ENCODE data around the gene IL1B.

DNA sequence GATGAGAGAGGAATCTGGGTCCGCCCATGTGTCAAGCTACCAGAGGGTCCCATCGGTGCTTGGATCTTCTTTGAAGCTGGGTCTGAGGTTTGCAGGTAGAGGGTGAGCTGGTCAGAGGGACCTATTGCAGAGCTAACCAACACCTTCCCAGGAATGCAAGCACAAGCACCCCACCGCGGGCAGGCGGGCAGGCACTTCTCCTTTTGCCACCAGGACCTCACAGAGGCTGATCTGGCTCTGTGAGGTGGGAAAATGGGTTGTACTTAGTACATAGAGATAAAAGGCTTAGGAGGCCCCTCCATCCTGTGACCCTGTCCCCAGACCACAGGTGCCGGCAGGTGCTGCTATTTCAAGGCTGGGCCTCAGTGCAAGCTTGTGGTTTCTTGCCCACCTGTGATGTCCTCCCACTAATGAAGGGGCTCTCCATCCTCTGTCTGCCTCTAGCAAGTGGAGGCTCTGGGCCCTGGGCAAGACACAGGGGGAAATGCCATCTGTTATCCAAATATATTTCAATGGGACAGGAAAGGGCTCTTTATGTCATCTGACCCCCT, 43.0 kb upstream of the IL1B start:
- TF ChIP-seq POLR2AphosphoS5 (IDR thresholded peaks at IDR 0.05; ENCODE audit: low read depth, low read length) = no peak
- TF ChIP-seq, protein P1, sequence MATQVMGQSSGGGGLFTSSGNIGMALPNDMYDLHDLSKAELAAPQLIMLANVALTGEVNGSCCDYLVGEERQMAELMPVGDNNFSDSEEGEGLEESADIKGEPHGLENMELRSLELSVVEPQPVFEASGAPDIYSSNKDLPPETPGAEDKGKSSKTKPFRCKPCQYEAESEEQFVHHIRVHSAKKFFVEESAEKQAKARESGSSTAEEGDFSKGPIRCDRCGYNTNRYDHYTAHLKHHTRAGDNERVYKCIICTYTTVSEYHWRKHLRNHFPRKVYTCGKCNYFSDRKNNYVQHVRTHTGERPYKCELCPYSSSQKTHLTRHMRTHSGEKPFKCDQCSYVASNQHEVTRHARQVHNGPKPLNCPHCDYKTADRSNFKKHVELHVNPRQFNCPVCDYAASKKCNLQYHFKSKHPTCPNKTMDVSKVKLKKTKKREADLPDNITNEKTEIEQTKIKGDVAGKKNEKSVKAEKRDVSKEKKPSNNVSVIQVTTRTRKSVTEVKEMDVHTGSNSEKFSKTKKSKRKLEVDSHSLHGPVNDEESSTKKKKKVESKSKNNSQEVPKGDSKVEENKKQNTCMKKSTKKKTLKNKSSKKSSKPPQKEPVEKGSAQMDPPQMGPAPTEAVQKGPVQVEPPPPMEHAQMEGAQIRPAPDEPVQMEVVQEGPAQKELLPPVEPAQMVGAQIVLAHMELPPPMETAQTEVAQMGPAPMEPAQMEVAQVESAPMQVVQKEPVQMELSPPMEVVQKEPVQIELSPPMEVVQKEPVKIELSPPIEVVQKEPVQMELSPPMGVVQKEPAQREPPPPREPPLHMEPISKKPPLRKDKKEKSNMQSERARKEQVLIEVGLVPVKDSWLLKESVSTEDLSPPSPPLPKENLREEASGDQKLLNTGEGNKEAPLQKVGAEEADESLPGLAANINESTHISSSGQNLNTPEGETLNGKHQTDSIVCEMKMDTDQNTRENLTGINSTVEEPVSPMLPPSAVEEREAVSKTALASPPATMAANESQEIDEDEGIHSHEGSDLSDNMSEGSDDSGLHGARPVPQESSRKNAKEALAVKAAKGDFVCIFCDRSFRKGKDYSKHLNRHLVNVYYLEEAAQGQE (IDR thresholded peaks at IDR 0.05; ENCODE audit: insufficient read depth in 1 of 2, low read depth in 2 of 2, low read length in 2 of 2) = no peak
- TF ChIP-seq SIN3A (IDR thresholded peaks at IDR 0.05; ENCODE audit: borderline replicate concordance, insufficient read depth, low read length) = no peak
